Sigmoid colon (tissue), 4 donors: ENCODE data around the gene SMIM24.

Experiments
- CTCF ChIP-seq, 4 experiments: fragments of 450-650 bp in 3 of 4; fragments of 200-600 bp in 1 of 4; IDR thresholded peaks; one replicate each; pipeline ENCODE4 v1.5.1; 2016 to 2019; ENCODE audit warnings: antibody characterized with exemption in 4 of 4, mild to moderate bottlenecking in 3 of 4, moderate library complexity in 2 of 4
- EP300 ChIP-seq, 4 donors: sonication (generic); formaldehyde crosslinking; IDR thresholded peaks; one replicate each; pipeline ENCODE4 v1.6.1; 2017; ENCODE audit warnings: antibody characterized with exemption in 4 of 4
- POLR2A ChIP-seq, 2 donors: fragments of 450-650 bp; IDR thresholded peaks; one replicate each; pipeline ENCODE4 v1.6.1; 2016; ENCODE audit warnings: antibody characterized with exemption in 2 of 2, mild to moderate bottlenecking in 2 of 2, moderate library complexity in 2 of 2

GRCh38 chr19:3497757-3498520 is 17.6 kb upstream of the SMIM24 start:
- no peak for TF ChIP-seq POLR2A (IDR thresholded peaks at IDR 0.05)
- TF ChIP-seq EP300 (IDR thresholded peaks at IDR 0.05): no peak
- TF ChIP-seq CTCF (IDR thresholded peaks at IDR 0.05): no peak
